HEK293 (cell line): ENCODE results near the gene DNAJC3.

Source experiments
- GLIS1 ChIP-seq: fragments of 450-650 bp; formaldehyde crosslinking; IDR thresholded peaks from 2 replicates; pipeline ENCODE4 v1.5.1; 2016; ENCODE audit warnings: missing biosample characterization, missing genetic modification characterization
- KLF8 ChIP-seq: fragments of 450-650 bp; formaldehyde crosslinking; IDR thresholded peaks from 2 replicates; pipeline ENCODE4 v1.5.1; 2016; ENCODE audit warnings: missing biosample characterization, missing genetic modification characterization
- REPIN1 ChIP-seq: fragments of 450-650 bp; formaldehyde crosslinking; IDR thresholded peaks from 2 replicates; pipeline ENCODE4 v1.5.1; 2017; ENCODE audit warnings: missing biosample characterization, missing genetic modification characterization, low read depth
- ZBTB1 ChIP-seq: fragments of 450-650 bp; formaldehyde crosslinking; IDR thresholded peaks from 2 replicates; pipeline ENCODE4 v1.5.1; 2016; ENCODE audit warnings: missing biosample characterization, missing genetic modification characterization
- ZNF292 ChIP-seq: fragments of 450-650 bp; formaldehyde crosslinking; IDR thresholded peaks from 2 replicates; pipeline ENCODE4 v1.5.1; 2016; ENCODE audit warnings: low read depth, missing biosample characterization, missing genetic modification characterization, borderline replicate concordance
- ZNF404 ChIP-seq: fragments of 450-650 bp; formaldehyde crosslinking; IDR thresholded peaks from 2 replicates; pipeline ENCODE4 v1.5.1; 2017; ENCODE audit warnings: missing biosample characterization, missing genetic modification characterization
- ZNF501 ChIP-seq: fragments of 450-650 bp; formaldehyde crosslinking; IDR thresholded peaks from 2 replicates; pipeline ENCODE4 v1.5.1; 2016; ENCODE audit warnings: missing biosample characterization, missing genetic modification characterization
- ZNF529 ChIP-seq: fragments of 450-650 bp; formaldehyde crosslinking; IDR thresholded peaks from 2 replicates; pipeline ENCODE4 v1.5.1; 2017; ENCODE audit warnings: missing genetic modification characterization, missing biosample characterization; ENCODE audit not compliant: insufficient replicate concordance
- ZNF785 ChIP-seq: fragments of 450-650 bp; formaldehyde crosslinking; IDR thresholded peaks from 2 replicates; pipeline ENCODE4 v1.5.1; 2016; ENCODE audit warnings: missing biosample characterization, missing genetic modification characterization
- TF ChIP-seq, protein P1 (sequence below): fragments of 450-650 bp; formaldehyde crosslinking; IDR thresholded peaks from 2 replicates; pipeline ENCODE4 v1.5.1; 2016; ENCODE audit warnings: missing biosample characterization, missing genetic modification characterization
- TF ChIP-seq, protein P2 (sequence below): fragments of 450-650 bp; formaldehyde crosslinking; IDR thresholded peaks from 2 replicates; pipeline ENCODE4 v1.5.1; 2017; ENCODE audit warnings: missing biosample characterization, mild to moderate bottlenecking, missing genetic modification characterization, moderate library complexity

DNA sequence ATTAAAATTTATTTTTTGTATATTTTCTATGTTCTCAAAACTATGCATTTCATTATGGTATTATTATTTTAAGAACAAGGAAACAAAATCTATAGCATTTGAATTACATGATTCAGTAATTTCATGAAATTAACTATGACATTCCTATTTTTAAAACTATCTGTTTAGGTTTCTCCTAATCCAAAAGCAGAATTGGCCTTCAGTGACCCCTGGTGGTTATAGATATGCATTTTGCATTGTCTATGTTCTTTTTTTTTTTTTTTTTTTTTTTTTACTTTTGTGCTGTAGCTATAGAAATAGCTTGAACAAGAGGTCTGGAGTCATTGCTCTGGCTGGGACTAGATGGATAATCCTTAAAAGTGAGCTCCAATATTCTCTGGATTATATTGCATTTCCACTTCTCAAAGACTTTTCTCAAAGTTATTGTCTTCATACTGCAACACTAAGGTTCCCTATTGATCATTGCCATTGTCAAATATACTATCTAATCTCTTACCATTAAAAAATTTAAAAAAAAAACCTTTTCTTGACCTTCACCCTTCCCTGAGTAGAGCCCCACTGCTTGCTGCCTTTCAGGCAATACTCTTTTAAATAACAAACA is 15.9 kb upstream of the DNAJC3 start:
- TF ChIP-seq ZNF785 (tag by site-specific recombination) (no peak), KLF8 (tag by site-specific recombination) (no peak), ZNF529 (tag by site-specific recombination) (no peak), ZNF292 (tag by site-specific recombination) (no peak), ZNF501 (no peak), ZBTB1 (tag by site-specific recombination) (no peak), REPIN1 (tag by site-specific recombination) (no peak), ZNF404 (tag by site-specific recombination) (no peak), GLIS1 (tag by site-specific recombination) (no peak)
- TF ChIP-seq, protein P1, sequence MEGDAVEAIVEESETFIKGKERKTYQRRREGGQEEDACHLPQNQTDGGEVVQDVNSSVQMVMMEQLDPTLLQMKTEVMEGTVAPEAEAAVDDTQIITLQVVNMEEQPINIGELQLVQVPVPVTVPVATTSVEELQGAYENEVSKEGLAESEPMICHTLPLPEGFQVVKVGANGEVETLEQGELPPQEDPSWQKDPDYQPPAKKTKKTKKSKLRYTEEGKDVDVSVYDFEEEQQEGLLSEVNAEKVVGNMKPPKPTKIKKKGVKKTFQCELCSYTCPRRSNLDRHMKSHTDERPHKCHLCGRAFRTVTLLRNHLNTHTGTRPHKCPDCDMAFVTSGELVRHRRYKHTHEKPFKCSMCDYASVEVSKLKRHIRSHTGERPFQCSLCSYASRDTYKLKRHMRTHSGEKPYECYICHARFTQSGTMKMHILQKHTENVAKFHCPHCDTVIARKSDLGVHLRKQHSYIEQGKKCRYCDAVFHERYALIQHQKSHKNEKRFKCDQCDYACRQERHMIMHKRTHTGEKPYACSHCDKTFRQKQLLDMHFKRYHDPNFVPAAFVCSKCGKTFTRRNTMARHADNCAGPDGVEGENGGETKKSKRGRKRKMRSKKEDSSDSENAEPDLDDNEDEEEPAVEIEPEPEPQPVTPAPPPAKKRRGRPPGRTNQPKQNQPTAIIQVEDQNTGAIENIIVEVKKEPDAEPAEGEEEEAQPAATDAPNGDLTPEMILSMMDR = no peak
- TF ChIP-seq, protein P2, sequence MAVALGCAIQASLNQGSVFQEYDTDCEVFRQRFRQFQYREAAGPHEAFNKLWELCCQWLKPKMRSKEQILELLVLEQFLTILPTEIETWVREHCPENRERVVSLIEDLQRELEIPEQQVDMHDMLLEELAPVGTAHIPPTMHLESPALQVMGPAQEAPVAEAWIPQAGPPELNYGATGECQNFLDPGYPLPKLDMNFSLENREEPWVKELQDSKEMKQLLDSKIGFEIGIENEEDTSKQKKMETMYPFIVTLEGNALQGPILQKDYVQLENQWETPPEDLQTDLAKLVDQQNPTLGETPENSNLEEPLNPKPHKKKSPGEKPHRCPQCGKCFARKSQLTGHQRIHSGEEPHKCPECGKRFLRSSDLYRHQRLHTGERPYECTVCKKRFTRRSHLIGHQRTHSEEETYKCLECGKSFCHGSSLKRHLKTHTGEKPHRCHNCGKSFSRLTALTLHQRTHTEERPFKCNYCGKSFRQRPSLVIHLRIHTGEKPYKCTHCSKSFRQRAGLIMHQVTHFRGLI (tag by site-specific recombination) = no peak
